HepG2 (cell line): ENCODE results near the gene LAMB3. TPM values are rescaled to one million over a fixed set of nuclear protein-coding genes. Genes with fewer than 3 reads are reported as not detected.

Experiments
- JUNB ChIP-seq: sonication (generic); formaldehyde crosslinking; IDR thresholded peaks from 2 replicates; pipeline ENCODE4 v1.8.0; 2022; ENCODE audit warnings: missing genetic modification reagents, mild to moderate bottlenecking, borderline replicate concordance
- ZBTB33 ChIP-seq: sonication (generic); formaldehyde crosslinking; IDR thresholded peaks from 2 replicates; pipeline ENCODE4 v1.4.0; 2020; ENCODE audit warnings: missing genetic modification reagents
- ZNF574 ChIP-seq: sonication (generic); formaldehyde crosslinking; IDR thresholded peaks from 2 replicates; pipeline ENCODE4 v1.4.0; 2020; ENCODE audit warnings: missing genetic modification reagents
- ZNF7 ChIP-seq: IDR thresholded peaks from 2 replicates; pipeline ENCODE4 v1.6.1; 2016; ENCODE audit warnings: missing biosample characterization, missing genetic modification reagents
- ZSCAN9 ChIP-seq: IDR thresholded peaks from 2 replicates; pipeline ENCODE4 v1.6.1; 2016; ENCODE audit warnings: borderline replicate concordance
- polyA plus RNA-seq, 8 experiments: library from polyadenylated mRNA; depleted of rRNA in 3 of 8; stranded (reverse) in 7 of 8; unstranded in 1 of 8; fragments of >200 nt; fragmentation: Illumina TruSeq in 4 of 8; extraction: Trizol in 4 of 8; gene quantifications; 2 replicates each; pipeline versions ENCODE4 v1.2.1 to v1.2.3, GENCODE V29; 2011 to 2016; ENCODE audit warnings: low read depth in 4 of 8, missing spikeins in 1 of 8, mixed read lengths in 1 of 8; ENCODE audit not compliant: insufficient read depth in 1 of 8
- total RNA-seq, 5 experiments: library from RNA; depleted of rRNA; stranded (reverse); fragments of >200 nt; fragmentation: Illumina TruSeq; extraction: Trizol; gene quantifications; 2 replicates each; pipeline ENCODE4 v1.2.3, GENCODE V29; 2016; ENCODE audit warnings: low read depth in 1 of 5
- TF ChIP-seq, protein P1 (sequence below): sonication (generic); formaldehyde crosslinking; IDR thresholded peaks from 2 replicates; pipeline ENCODE4 v1.5.0; 2020; ENCODE audit warnings: mild to moderate bottlenecking, missing genetic modification reagents

The LAMB3 gene
- total and polyA plus RNA-seq, 2 of the 13 experiments (the other 11 are each of a cell fraction or from before 2014, with no cell fraction given) = 0.18 to 0.24 TPM

DNA sequence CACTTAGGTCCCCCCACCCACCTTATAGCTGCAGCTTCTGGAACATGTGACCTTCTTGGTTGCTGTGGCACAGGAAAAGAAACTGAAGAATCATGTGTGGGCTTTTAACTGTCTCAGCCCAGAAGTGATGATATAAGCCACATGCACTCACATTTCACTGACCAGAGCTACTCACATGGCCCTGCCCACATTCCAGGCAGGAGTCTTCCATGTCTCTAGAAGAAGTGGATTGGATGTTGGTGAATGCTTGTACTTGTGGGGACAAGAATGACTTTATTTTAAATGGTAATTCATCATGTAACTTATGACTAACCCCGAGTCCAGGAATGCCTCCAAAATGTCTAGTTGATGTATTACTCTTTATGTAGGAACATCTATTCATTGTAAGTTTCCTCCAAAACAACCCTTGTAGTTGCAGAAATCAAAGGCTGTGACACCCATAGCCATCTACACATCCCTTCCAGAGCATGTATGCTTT is 84.5 kb downstream of the LAMB3 start (continued):
- TF ChIP-seq, protein P1, sequence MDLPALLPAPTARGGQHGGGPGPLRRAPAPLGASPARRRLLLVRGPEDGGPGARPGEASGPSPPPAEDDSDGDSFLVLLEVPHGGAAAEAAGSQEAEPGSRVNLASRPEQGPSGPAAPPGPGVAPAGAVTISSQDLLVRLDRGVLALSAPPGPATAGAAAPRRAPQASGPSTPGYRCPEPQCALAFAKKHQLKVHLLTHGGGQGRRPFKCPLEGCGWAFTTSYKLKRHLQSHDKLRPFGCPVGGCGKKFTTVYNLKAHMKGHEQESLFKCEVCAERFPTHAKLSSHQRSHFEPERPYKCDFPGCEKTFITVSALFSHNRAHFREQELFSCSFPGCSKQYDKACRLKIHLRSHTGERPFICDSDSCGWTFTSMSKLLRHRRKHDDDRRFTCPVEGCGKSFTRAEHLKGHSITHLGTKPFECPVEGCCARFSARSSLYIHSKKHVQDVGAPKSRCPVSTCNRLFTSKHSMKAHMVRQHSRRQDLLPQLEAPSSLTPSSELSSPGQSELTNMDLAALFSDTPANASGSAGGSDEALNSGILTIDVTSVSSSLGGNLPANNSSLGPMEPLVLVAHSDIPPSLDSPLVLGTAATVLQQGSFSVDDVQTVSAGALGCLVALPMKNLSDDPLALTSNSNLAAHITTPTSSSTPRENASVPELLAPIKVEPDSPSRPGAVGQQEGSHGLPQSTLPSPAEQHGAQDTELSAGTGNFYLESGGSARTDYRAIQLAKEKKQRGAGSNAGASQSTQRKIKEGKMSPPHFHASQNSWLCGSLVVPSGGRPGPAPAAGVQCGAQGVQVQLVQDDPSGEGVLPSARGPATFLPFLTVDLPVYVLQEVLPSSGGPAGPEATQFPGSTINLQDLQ (CRISPR knock-in tag) = no peak
- TF ChIP-seq ZBTB33 = no peak
- no peak for TF ChIP-seq ZSCAN9 (CRISPR knock-in tag)
- TF ChIP-seq JUNB (CRISPR knock-in tag) = no peak
- TF ChIP-seq ZNF574 (CRISPR knock-in tag) = no peak
- TF ChIP-seq ZNF7 (CRISPR knock-in tag) = no peak
